Kidney capillary endothelial cell (primary cell): ENCODE results near the gene CFAP61.
"Not testable (repeated sequence)": the region's sequence is repeated elsewhere in the genome, so short reads cannot be mapped to it uniquely, and the experiment has no call there.

Experiments
- DNase-seq: peaks from one replicate; pipeline ENCODE4 v3.0.0-alpha.2; 2018; ENCODE audit warnings: low spot score

Gene CFAP61

DNA sequence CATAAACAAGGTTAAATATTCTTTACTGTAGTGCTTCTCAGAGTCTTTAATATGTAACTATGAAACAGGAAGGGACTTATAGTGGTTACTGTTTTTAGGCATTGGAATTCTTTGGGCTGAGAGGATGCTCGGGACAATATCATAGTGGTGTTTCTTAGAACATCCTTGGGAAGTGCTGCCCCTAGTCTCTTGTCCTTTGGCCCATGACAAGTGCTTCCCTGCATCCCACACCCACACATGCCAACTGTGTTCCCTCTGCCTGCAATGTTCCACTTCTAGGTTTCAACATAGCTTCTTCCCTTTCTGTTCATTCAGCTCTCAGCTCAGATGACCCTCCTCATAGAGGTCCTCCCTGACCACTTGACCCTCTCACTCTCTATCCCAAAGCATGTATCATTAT is 37.6 kb downstream of the CFAP61 start:
- DNase-seq: no peak

- no peak for DNase-seq
Measured at GRCh38 chr20:20092827-20093226, 40.5 kb downstream of the CFAP61 start.

DNA sequence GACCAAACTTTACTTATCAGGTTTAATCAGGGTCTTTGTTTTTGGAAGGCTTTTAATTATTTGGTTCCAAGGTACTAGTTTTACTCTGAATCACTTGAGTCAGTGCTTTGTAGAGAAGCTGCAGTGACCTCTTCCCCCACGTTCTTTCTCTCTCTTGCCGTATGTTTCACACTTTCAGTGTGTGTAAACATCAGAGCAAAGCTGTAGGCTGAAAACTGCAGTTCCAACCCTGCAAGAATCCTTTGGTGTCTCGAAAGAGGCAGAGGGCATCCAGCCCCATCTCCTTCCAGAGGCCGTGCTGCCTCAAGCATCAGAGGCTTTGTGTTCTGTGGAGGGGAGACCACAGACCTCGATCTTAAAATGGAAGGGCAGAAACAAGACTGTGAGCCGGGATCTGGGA is 42.1 kb downstream of the CFAP61 start:
- no peak for DNase-seq

- no peak for DNase-seq
Measured at GRCh38 chr20:20095114-20095872, 43.0 kb downstream of the CFAP61 start.

- DNase-seq: no peak
Measured at GRCh38 chr20:20096421-20096820, 44.1 kb downstream of the CFAP61 start.

GRCh38 chr20:20100881-20101280 is 48.5 kb downstream of the CFAP61 start:
- DNase-seq: no peak

GRCh38 chr20:20102163-20102562 is 49.8 kb downstream of the CFAP61 start:
- no peak for DNase-seq

GRCh38 chr20:20102716-20103258 is 50.5 kb downstream of the CFAP61 start:
- DNase-seq: no peak

- DNase-seq: no peak
Measured at GRCh38 chr20:20103486-20103885, 51.2 kb downstream of the CFAP61 start.

DNA sequence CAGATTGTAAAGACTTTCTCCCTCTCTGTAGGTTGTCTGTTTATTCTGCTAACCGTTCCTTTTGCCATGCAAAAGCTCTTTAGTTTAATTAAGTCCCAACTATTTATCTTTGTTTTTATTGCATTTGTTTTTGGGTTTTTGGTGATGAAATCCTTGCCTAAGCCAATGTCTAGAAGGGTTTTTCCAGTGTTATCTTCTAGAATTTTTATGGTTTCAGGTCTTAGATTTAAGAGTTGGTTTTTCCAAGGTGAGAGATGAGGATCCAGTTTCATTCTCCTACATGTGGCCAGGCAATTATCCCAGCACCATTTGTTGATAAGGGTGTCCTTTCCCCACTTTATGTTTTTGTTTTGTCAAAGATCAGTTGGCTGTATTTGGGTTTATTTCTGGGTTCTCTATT is 70.9 kb downstream of the CFAP61 start:
- DNase-seq: not testable (repeated sequence)

DNA sequence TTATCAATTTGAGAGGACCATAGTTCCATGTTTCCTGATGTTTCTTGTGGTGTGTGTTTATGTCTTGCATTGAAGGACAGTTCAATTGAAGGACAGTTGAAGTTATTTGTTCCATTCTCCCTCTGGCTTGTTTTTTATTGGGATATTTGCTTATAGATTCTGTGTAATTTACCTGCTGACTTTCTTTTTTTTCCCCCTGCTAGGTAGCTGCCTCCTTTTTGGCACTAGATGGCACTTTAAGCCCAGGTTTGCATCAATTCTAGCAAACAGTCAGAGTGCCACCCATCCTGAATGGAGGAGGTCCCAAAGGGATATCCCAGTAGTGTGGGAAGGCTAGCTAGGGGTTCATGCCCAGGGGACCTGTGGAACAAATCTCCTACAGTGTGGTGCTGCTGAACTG is 78.1 kb downstream of the CFAP61 start:
- DNase-seq: peak; percentile 25

- peak; percentile 52 for DNase-seq
Measured at GRCh38 chr20:20134941-20135575, 82.7 kb downstream of the CFAP61 start.

GRCh38 chr20:20136313-20136712 is 84.0 kb downstream of the CFAP61 start:
- DNase-seq: no peak

GRCh38 chr20:20137851-20138250 is 85.5 kb downstream of the CFAP61 start:
- DNase-seq: no peak

DNA sequence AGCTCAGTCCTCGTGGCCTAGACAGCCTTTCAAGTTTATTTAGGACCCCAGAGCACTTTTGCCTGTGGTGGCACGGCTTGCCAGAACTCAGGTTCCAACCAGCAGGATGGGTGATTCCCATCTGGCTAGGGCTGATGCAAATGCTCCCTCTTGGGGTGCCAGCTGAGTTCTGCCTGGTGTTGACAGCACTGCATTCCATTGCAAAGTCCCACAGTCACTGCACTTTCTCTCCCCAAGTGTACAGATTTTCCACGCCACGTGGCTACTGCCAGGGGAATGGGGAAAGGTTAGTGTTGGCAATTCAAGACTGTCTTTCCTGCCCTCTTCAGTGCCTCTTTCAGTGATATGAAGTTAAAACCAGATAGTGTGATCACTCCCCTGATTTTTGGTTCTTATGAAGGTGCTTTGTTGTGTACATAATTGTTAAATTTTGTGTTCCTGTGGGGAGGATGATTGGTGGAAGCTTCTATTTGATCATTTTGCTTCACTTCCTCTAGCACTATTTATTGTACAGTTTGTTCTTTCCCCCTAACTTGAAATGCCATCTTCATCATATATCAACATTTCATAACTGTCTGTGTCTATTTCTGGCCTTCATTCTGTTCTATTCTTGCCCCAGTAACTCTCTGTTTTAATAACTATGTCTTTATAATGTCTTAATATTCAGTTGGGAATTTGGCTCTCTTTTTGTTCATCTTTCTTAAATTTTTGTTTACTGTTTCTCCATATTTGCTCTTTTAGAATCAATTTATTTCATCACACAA is 86.2 kb downstream of the CFAP61 start:
- DNase-seq: no peak

DNA sequence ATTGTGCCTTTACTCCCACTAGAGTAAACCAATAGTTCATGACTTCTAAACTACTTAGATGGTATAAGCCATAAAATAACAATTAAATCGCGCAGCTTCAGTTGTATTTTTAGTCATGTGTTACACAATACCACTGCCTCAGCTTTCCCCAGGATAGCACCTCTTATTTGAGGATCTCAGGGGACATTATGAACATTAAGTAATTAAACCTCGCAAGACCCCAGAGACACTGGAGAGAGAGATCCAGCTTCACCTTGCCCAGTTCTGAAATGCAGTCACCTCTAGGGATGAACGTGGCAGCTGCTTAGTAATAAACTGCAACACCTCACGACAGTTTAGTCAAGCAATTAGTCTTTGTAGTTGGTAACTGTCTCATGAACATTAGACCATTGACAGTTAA is 87.1 kb downstream of the CFAP61 start:
- DNase-seq: no peak

DNA sequence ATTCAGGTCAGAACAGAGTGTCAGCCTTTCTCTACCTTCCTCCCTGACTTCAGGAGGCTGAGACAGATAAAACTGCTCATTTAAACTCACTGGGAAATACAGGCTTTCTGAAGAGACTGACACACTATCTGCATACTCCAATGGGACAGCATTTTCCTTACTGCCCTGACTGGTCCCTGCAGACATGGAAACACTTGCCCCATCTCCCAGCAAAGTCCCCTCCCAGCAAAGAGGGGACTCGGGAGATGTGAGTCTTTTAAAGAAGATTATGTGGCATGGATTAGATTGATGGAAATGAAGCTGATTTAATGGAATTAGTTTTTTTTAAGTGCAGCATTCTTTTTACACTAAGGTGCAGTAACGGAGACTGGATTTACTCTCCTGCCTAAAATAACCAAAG is 90.8 kb downstream of the CFAP61 start:
- DNase-seq: no peak

DNA sequence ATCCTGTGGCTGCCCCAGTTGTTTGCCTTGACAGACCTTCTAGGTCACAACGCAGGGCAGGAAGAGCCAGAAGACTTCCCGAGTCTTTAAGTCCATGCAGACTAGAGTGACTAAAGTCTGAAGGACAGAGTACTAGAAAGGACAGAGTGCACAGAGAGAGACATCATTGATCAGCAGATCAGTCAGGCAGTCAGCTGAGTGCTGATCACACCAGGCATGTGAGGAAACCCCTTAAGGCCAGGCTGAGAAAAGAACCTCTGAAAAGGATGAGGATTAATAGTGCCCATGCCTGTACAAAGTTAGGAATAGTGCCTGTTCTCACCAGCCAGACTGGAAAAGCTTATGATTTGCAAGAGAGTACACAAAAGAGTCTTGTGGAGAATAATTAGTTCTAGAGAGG is 91.3 kb downstream of the CFAP61 start:
- DNase-seq: no peak

GRCh38 chr20:20148779-20149178 is 96.4 kb downstream of the CFAP61 start:
- no peak for DNase-seq

GRCh38 chr20:20150241-20150640 is 97.9 kb downstream of the CFAP61 start:
- DNase-seq: no peak

DNA sequence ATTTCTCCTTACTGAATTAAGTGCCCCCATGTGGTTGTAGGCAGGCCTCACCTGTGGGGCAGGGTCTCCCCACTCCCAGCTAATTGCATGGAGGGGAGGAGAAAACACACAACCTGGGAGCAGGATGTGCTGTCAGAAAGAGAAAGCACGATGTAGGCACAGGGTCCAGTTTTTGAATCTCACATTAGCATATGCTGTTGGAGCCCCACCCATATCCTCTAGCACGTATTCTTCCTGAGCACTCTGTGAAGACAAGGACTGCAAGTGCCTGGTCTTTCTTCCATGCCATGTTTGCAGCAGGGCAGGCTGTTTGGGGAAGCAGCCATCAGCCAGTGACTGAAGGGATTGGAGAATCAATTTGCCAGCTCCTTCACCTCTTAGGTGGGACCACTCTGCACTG is 108.2 kb downstream of the CFAP61 start:
- no peak for DNase-seq

GRCh38 chr20:20161611-20162010 is 109.3 kb downstream of the CFAP61 start:
- DNase-seq: no peak

DNA sequence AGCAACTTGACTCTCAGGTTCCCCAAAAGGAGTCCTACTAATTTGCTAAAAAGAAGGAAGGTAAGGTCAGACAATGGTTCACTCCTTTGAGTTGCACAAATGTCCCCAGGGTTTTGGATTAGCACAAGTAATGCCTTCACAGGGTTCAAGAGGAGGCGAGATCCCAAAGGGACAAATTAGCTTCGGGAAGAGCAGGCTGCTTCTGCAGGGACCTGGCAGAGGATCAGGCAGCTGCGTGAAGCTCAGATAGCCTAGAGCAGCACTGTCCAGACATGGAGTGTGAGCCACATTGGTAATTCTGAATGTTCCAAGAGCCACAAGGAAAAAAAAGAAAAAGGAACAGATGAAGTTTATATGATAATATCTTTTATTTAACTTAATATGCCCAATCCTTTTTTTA is 115.4 kb downstream of the CFAP61 start:
- no peak for DNase-seq
